B cell (primary cell): Measurements from ENCODE around the gene ANTXR1. TPM values are rescaled to one million over a fixed set of nuclear protein-coding genes. Genes with fewer than 3 reads are reported as not detected.

Source experiments
- ATAC-seq: fragments of 200-7000 bp; cut with Tn5 transposase; one replicate; pipeline ENCODE4 v1.10.0; 2021; ENCODE audit warnings: low read depth, mild to moderate bottlenecking, moderate number of reproducible peaks, moderate library complexity
- CTCF ChIA-PET: fragments of 350-600 bp; sonication (Branson Sonifier 250); formaldehyde crosslinking; loops from one replicate; lab custom pipeline; 2021; ENCODE audit warnings: antibody characterized with exemption, inconsistent platforms; lab: Charles Lee
- POLR2A ChIA-PET: fragments of 350-600 bp; sonication (Branson Sonifier 250); formaldehyde crosslinking; loops from one replicate; lab custom pipeline; 2021; ENCODE audit warnings: antibody characterized with exemption; lab: Charles Lee
- DNase-seq: peaks from one replicate; pipeline ENCODE4 v3.0.0; 2013
- H2AFZ ChIP-seq: 2 replicates; pipeline ENCODE4 v1.6.1; 2012; ENCODE audit warnings: mild to moderate bottlenecking, low read depth, low read length; ENCODE audit not compliant: insufficient read depth, poor library complexity, severe bottlenecking
- H3K27ac ChIP-seq, 2 donors: 1 replicate in 1 of 2; 2 replicates in 1 of 2; pipeline ENCODE4 v1.5.1; 2012 to 2013; ENCODE audit warnings: low read length in 2 of 2, mild to moderate bottlenecking in 2 of 2, moderate library complexity in 1 of 2
- H3K27me3 ChIP-seq, 4 experiments: fragments of 200-600 bp in 1 of 4; sonication (generic) in 1 of 4; replicated peaks in 1 of 4; 1 replicate in 2 of 4; 2 replicates in 2 of 4; pipeline versions ENCODE4 v1.6.1 to v1.7.0; 2013 to 2016; ENCODE audit warnings: low read length in 3 of 4, mild to moderate bottlenecking in 2 of 4, mixed read lengths in 1 of 4, moderate library complexity in 1 of 4; ENCODE audit not compliant: insufficient read depth in 4 of 4, control insufficient read depth in 3 of 4; ENCODE audit errors: control extremely low read depth in 1 of 4
- H3K36me3 ChIP-seq, 2 experiments: replicated peaks in 1 of 2; 1 replicate in 1 of 2; 2 replicates in 1 of 2; pipeline versions ENCODE4 v1.6.1 to v1.7.1; 2013; ENCODE audit warnings: low read length in 1 of 2; ENCODE audit not compliant: insufficient read depth in 2 of 2, control insufficient read depth in 1 of 2; ENCODE audit errors: control extremely low read depth in 1 of 2, extremely low read depth in 1 of 2
- H3K4me1 ChIP-seq, 2 donors: fragments of 200-600 bp in 1 of 2; sonication (generic) in 1 of 2; 1 replicate in 1 of 2; 2 replicates in 1 of 2; pipeline versions ENCODE4 v1.5.1 to v1.6.1; 2013 to 2017; ENCODE audit warnings: low read length in 2 of 2; ENCODE audit not compliant: control insufficient read depth in 2 of 2, insufficient read depth in 2 of 2
- H3K4me2 ChIP-seq: replicated peaks from 2 replicates; pipeline ENCODE3; 2012; ENCODE audit warnings: mild to moderate bottlenecking, low read depth, low read length; ENCODE audit not compliant: poor library complexity, severe bottlenecking
- H3K4me3 ChIP-seq, 5 experiments: fragments of 200-600 bp in 1 of 5; sonication (generic) in 1 of 5; 1 replicate in 3 of 5; 2 replicates in 2 of 5; pipeline versions ENCODE4 v1.5.1 to v1.7.0; 2011 to 2016; ENCODE audit warnings: low read length in 4 of 5, mild to moderate bottlenecking in 4 of 5, low read depth in 2 of 5, control low read depth in 1 of 5, moderate library complexity in 1 of 5; ENCODE audit not compliant: insufficient read depth in 1 of 5; ENCODE audit errors: control extremely low read depth in 1 of 5, extremely low read depth in 1 of 5
- H3K79me2 ChIP-seq: fragments of 200-600 bp; sonication (generic); one replicate; pipeline ENCODE4 v1.6.0; 2016; ENCODE audit warnings: low read length; ENCODE audit not compliant: control insufficient read depth, insufficient read depth
- H3K9ac ChIP-seq: fragments of 200-600 bp; sonication (generic); 2 replicates; pipeline ENCODE4 v1.6.1; 2017; ENCODE audit warnings: mild to moderate bottlenecking, low read length, moderate library complexity
- H3K9me3 ChIP-seq, 3 donors: one replicate each; pipeline versions ENCODE4 v1.6.1 to v1.7.1; 2013; ENCODE audit warnings: low read length in 2 of 3; ENCODE audit not compliant: control insufficient read depth in 2 of 3, insufficient read depth in 1 of 3; ENCODE audit errors: control extremely low read depth in 1 of 3
- H4K20me1 ChIP-seq: 2 replicates; pipeline ENCODE4 v1.6.0; 2012; ENCODE audit warnings: mild to moderate bottlenecking, low read length; ENCODE audit not compliant: insufficient read depth, control insufficient read depth, poor library complexity, severe bottlenecking
- H3K27ac Mint-ChIP-seq: one replicate; pipeline ENCODE4 v1.8.0; 2021; ENCODE audit warnings: mixed read lengths
- H3K27me3 Mint-ChIP-seq: one replicate; pipeline ENCODE4 v1.8.0; 2021; ENCODE audit warnings: mixed read lengths
- H3K4me1 Mint-ChIP-seq: one replicate; pipeline ENCODE4 v1.8.0; 2021; ENCODE audit warnings: mixed read lengths
- H3K4me3 Mint-ChIP-seq: one replicate; pipeline ENCODE4 v1.8.0; 2021; ENCODE audit warnings: mixed read lengths
- H3K9me3 Mint-ChIP-seq: one replicate; pipeline ENCODE4 v1.8.0; 2022; ENCODE audit warnings: mixed read lengths; ENCODE audit not compliant: insufficient read depth
- EZH2 ChIP-seq: IDR thresholded peaks from 2 replicates; pipeline ENCODE4 v1.6.1; 2012; ENCODE audit warnings: borderline replicate concordance, low read depth, mild to moderate bottlenecking, moderate library complexity, low read length; ENCODE audit not compliant: insufficient read depth, poor library complexity, severe bottlenecking
- WGBS: methylation state at CpG from one replicate; pipeline ENCODE4 v1.1.5; 2013; ENCODE audit warnings: missing lambda C conversion rate; ENCODE audit not compliant: insufficient coverage; 5-methylcytosine and 5-hydroxymethylcytosine counted together
- intact Hi-C: fragments of 100-400 bp; cut with micrococcal nuclease; formaldehyde crosslinking; loops from one replicate; pipeline ENCODE4 v1.10.0; 2022
- polyA plus RNA-seq: library from polyadenylated mRNA; depleted of rRNA; stranded (reverse); fragments of >200 nt; gene quantifications from 2 replicates; pipeline ENCODE4 v1.2.3, GENCODE V29; 2012
- total RNA-seq, 2 donors: library from RNA; stranded (reverse); fragments of 120-200 nt in 1 of 2; gene quantifications; 1 replicate in 1 of 2; 2 replicates in 1 of 2; pipeline versions ENCODE4 v1.2.3 to v1.2.4, GENCODE V29; 2013 to 2022
- TF ChIP-seq, protein P1 (sequence below): fragments of 200-600 bp; IDR thresholded peaks from one replicate; pipeline ENCODE4 v1.8.0; 2022; ENCODE audit warnings: antibody characterized with exemption, mild to moderate bottlenecking

ANTXR1 gene
- total and polyA plus RNA-seq, 2 donors (not counting 1 experiment from before 2014, with no cell fraction given) = not detected

DNA sequence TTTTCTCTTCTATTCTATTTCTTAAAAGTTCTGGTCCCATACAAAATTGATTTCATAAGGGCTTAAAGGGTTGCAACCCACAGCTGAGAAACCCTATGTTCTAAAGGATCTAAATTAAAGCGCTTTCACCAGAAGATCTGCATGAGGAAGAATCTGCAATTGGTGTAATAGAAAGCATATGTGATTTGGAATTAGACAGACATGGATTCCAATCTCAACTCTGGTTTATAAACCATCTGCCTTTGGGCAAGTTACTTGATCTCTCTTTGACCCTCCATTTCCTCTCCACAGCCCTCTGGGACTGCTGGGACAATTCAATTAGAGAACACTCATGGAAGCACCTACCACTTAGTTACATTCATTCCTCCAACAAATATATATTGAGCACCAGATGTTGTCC lies 178.7 kb downstream of the ANTXR1 start:
- H4K20me1 ChIP-seq = no peaks in the 10 kb centered on the region
- Mint-ChIP-seq H3K4me1 (no peaks in the 10 kb centered on the region), H3K27ac (no peak overlapping the region), H3K27me3 (peaks cover 12% of the 10 kb centered on the region), H3K4me3 (no peak overlapping the region), H3K9me3 (no peaks in the 10 kb centered on the region)
- H3K9me3 ChIP-seq = no peaks in the 10 kb centered on the region
- ChIA-PET CTCF (no interaction called here), POLR2A (no interaction called here)
- no peak for DNase-seq
- no peak overlapping the region for H2AFZ ChIP-seq
- H3K9ac ChIP-seq = no peak overlapping the region
- intact Hi-C loops = no loop called here
- TF ChIP-seq EZH2 = no peak
- TF ChIP-seq, protein P1, sequence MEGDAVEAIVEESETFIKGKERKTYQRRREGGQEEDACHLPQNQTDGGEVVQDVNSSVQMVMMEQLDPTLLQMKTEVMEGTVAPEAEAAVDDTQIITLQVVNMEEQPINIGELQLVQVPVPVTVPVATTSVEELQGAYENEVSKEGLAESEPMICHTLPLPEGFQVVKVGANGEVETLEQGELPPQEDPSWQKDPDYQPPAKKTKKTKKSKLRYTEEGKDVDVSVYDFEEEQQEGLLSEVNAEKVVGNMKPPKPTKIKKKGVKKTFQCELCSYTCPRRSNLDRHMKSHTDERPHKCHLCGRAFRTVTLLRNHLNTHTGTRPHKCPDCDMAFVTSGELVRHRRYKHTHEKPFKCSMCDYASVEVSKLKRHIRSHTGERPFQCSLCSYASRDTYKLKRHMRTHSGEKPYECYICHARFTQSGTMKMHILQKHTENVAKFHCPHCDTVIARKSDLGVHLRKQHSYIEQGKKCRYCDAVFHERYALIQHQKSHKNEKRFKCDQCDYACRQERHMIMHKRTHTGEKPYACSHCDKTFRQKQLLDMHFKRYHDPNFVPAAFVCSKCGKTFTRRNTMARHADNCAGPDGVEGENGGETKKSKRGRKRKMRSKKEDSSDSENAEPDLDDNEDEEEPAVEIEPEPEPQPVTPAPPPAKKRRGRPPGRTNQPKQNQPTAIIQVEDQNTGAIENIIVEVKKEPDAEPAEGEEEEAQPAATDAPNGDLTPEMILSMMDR = no peak
- H3K4me1 ChIP-seq = no peaks in the 10 kb centered on the region
- peaks cover 0 to 7% (median 0%) of the 10 kb centered on the region in 4 experiments for H3K27me3 ChIP-seq
- H3K79me2 ChIP-seq = no peaks in the 10 kb centered on the region
- no peak overlapping the region for H3K4me2 ChIP-seq
- no peak overlapping the region for H3K27ac ChIP-seq
- no peaks in the 10 kb centered on the region for H3K36me3 ChIP-seq
- no peak overlapping the region for H3K4me3 ChIP-seq
- ATAC-seq = no peak
- WGBS = 100% methylated on average over 1 of the region's 1 CpG

DNA sequence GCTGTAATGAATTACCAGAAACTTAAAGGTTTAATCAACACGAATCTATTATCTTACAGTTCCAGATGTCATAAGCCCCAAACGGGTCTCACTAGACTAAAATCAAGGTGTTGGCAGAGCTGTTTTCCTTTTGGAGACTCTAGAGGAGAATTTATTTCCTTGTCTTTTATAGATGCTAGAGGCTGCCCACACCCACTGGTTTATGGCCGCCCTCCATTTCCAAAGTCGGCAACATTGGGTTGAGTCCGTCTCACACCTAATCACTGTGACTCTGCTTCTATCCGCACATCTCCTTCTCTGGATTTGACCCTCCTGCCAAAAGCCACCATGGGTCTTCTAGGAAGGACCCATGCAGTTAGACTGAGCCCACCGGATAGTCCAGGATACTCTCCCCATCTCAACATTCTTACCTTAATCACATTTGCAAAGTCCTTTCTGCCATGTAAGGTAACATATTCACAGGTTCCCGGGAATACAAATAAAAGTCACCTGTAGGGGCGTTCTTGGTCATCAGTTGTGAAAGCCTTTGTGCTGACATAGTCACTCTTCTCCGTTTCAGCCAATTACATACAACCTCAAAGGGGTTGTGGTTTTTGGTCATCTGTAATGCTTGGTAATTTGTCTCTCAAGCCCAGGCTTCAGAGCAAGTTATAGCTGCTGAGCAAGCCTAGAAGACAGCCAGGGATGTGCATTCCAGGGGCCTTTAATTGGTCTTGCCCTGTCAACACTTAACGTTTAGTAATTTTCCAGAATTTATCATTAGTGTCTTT lies 179.4 kb downstream of the ANTXR1 start:
- ATAC-seq (no peak), DNase-seq (no peak)
- CTCF ChIA-PET = no interaction called here
- Mint-ChIP-seq H3K27me3 (peaks cover 12% of the 10 kb centered on the region), H3K4me3 (no peak overlapping the region), H3K27ac (no peak overlapping the region), H3K4me1 (no peaks in the 10 kb centered on the region), H3K9me3 (no peaks in the 10 kb centered on the region)
- POLR2A ChIA-PET = no interaction called here
- peaks cover 0 to 7% (median 0%) of the 10 kb centered on the region in 4 experiments for H3K27me3 ChIP-seq
- no peaks in the 10 kb centered on the region for H3K4me1 ChIP-seq
- TF ChIP-seq EZH2 = no peak
- TF ChIP-seq, protein P1 = no peak
- H3K27ac ChIP-seq = no peak overlapping the region
- H3K79me2 ChIP-seq = no peaks in the 10 kb centered on the region
- WGBS = 94% methylated on average over 6 of the region's 11 CpGs
- H3K4me2 ChIP-seq = no peak overlapping the region
- no peak overlapping the region for H3K4me3 ChIP-seq
- no peak overlapping the region for H3K9ac ChIP-seq
- no peak overlapping the region for H2AFZ ChIP-seq
- no peaks in the 10 kb centered on the region for H4K20me1 ChIP-seq
- H3K36me3 ChIP-seq = no peaks in the 10 kb centered on the region
- no peaks in the 10 kb centered on the region for H3K9me3 ChIP-seq
- intact Hi-C loops = no loop called here
